GM23248 (cell line): ENCODE data around the gene PRKCA. TPM values are rescaled to one million over a fixed set of nuclear protein-coding genes. Genes with fewer than 3 reads are reported as not detected.

ENCODE experiments used
- DNase-seq: peaks from one replicate; pipeline ENCODE4 v3.0.0-alpha.2; 2015
- H2AFZ ChIP-seq: fragments of 200-600 bp; sonication (generic); 2 replicates; pipeline ENCODE4 v1.6.1; 2016; ENCODE audit warnings: antibody characterized with exemption
- H3F3A ChIP-seq: fragments of 200-600 bp; sonication (generic); 2 replicates; pipeline ENCODE4 v1.6.1; 2016; ENCODE audit warnings: mild to moderate bottlenecking, antibody characterized with exemption, mixed run types; ENCODE audit not compliant: insufficient read depth
- H3K27ac ChIP-seq: fragments of 200-600 bp; sonication (generic); 2 replicates; pipeline ENCODE4 v1.5.1; 2016; ENCODE audit warnings: mild to moderate bottlenecking
- H3K27me3 ChIP-seq: fragments of 200-600 bp; sonication (generic); replicated peaks from 2 replicates; pipeline ENCODE4 v1.6.1; 2016; ENCODE audit warnings: mild to moderate bottlenecking; ENCODE audit not compliant: insufficient read depth
- H3K36me3 ChIP-seq: fragments of 200-600 bp; sonication (generic); 2 replicates; pipeline ENCODE4 v1.6.1; 2016; ENCODE audit warnings: low read depth, mild to moderate bottlenecking
- H3K4me1 ChIP-seq: fragments of 200-600 bp; sonication (generic); 2 replicates; pipeline ENCODE4 v1.6.1; 2016; ENCODE audit warnings: mild to moderate bottlenecking; ENCODE audit not compliant: insufficient read depth
- H3K4me2 ChIP-seq: fragments of 200-600 bp; sonication (generic); one replicate; pipeline ENCODE4 v1.6.1; 2016; ENCODE audit warnings: mild to moderate bottlenecking; ENCODE audit not compliant: unreplicated experiment
- H3K4me3 ChIP-seq: fragments of 200-600 bp; sonication (generic); 2 replicates; pipeline ENCODE4 v1.5.1; 2016; ENCODE audit warnings: mild to moderate bottlenecking
- H3K79me2 ChIP-seq: fragments of 200-600 bp; sonication (generic); 2 replicates; pipeline ENCODE4 v1.6.1; 2016; ENCODE audit warnings: mild to moderate bottlenecking; ENCODE audit not compliant: insufficient read depth
- H3K9ac ChIP-seq: fragments of 200-600 bp; sonication (generic); 2 replicates; pipeline ENCODE4 v1.6.1; 2016; ENCODE audit warnings: mild to moderate bottlenecking
- H3K9me2 ChIP-seq: fragments of 200-600 bp; sonication (generic); 2 replicates; pipeline ENCODE4 v1.6.1; 2016; ENCODE audit warnings: mixed run types, mild to moderate bottlenecking, moderate library complexity; ENCODE audit not compliant: insufficient read depth
- H3K9me3 ChIP-seq: fragments of 200-600 bp; sonication (generic); one replicate; pipeline ENCODE4 v1.6.1; 2017; ENCODE audit warnings: low read depth
- H4K20me1 ChIP-seq: fragments of 200-600 bp; sonication (generic); 2 replicates; pipeline ENCODE4 v1.6.0; 2016; ENCODE audit not compliant: insufficient read depth
- EZH2 ChIP-seq: fragments of 200-600 bp; sonication (generic); IDR thresholded peaks from 2 replicates; pipeline ENCODE4 v1.6.1; 2018; ENCODE audit warnings: antibody characterized with exemption, mild to moderate bottlenecking; ENCODE audit not compliant: insufficient read depth, poor library complexity, severe bottlenecking
- EZH2phosphoT487 ChIP-seq: fragments of 200-600 bp; sonication (generic); IDR thresholded peaks from 2 replicates; pipeline ENCODE4 v1.6.1; 2018; ENCODE audit warnings: antibody characterized with exemption, moderate library complexity, mild to moderate bottlenecking, low read depth; ENCODE audit not compliant: insufficient read depth
- WGBS, 2 experiments: methylation state at CpG; one replicate each; pipeline ENCODE4 v1.1.6; 2015 to 2017; ENCODE audit warnings: low lambda C conversion rate in 2 of 2, low coverage in 1 of 2; ENCODE audit errors: missing lambda C conversion rate in 2 of 2; 5-methylcytosine and 5-hydroxymethylcytosine counted together
- in situ Hi-C: fragments of 300-500 bp; cut with MboI; formaldehyde crosslinking; loops from 2 replicates; pipeline ENCODE4 v1.15.0; 2020
- polyA plus RNA-seq: library from polyadenylated mRNA; unstranded; fragments of >200 nt; fragmentation: Nextera tagmentation; extraction: Ambion mirVana; gene quantifications from 2 replicates; pipeline ENCODE4 v1.2.1, GENCODE V29; 2016
- total RNA-seq: library from RNA; depleted of rRNA; stranded (reverse); fragments of >200 nt; shearing (Covaris generic); gene quantifications from 2 replicates; pipeline ENCODE4 v1.2.3, GENCODE V29; 2014

PRKCA gene
- total and polyA plus RNA-seq, 2 experiments from 2014 or later: 17.3 to 28.5 TPM

DNA sequence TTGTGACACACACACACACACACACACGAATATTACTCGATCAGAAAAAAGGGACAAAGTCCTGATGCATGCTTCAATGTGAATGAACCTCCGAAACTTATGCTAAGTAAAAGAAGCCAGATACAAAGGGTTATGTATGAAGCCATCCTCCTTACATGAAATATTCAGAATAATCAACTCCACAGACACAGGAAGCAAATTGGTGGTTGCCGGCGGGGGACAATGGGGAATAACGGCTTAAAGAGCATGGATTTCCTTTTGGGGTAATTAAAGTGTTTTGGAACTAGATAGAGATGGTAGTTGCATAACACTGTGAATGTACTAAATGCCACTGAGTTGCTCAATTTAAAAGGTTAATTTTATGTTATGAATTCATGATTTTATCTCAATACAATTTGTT lies 524.4 kb downstream of the PRKCA start:
- no peaks in the 10 kb centered on the region for H3K79me2 ChIP-seq
- H3K27me3 ChIP-seq: peaks cover 12% of the 10 kb centered on the region
- no peak overlapping the region for H3K4me2 ChIP-seq
- no peaks in the 10 kb centered on the region for H3K36me3 ChIP-seq
- no peak overlapping the region for H3K4me3 ChIP-seq
- H3F3A ChIP-seq: no peaks in the 10 kb centered on the region
- no peak for DNase-seq
- in situ Hi-C loops: no loop called here
- 55 to 58% methylated on average over 6 of the region's 6 CpGs for WGBS, 2 experiments
- no peak overlapping the region for H3K27ac ChIP-seq
- H3K4me1 ChIP-seq: no peaks in the 10 kb centered on the region
- H3K9me2 ChIP-seq: no peaks in the 10 kb centered on the region
- H4K20me1 ChIP-seq: no peaks in the 10 kb centered on the region
- H3K9me3 ChIP-seq: no peaks in the 10 kb centered on the region
- H2AFZ ChIP-seq: no peak overlapping the region
- no peak for TF ChIP-seq EZH2
- TF ChIP-seq EZH2phosphoT487: no peak
- H3K9ac ChIP-seq: no peak overlapping the region

DNA sequence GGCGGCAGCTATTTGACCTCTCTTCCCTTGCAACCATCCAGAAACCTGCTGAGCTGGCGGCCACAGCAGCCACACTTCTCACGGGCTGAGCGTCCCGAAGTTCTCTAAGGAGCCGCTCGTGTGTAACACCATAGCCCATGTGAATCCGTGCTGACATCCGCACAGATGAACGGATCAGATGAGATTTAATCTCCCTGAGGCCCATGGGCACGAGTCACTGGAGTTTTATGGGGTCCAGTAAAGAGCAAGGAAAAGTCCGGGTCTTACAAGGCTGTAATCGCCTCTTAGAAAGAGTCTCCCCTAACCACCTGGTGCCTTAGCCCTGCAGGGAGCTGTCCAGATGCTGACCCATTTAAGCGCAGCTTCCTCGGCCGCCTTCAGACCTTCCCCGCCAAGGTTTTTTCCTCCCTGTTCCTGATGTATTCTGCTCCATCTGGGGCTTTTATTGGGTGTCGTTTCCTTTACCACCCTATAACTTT lies 527.0 kb downstream of the PRKCA start:
- Histone ChIP-seq H3F3A (no peaks in the 10 kb centered on the region), H3K4me2 (no peak overlapping the region), H3K9ac (no peak overlapping the region), H3K9me3 (no peaks in the 10 kb centered on the region), H3K36me3 (no peaks in the 10 kb centered on the region), H4K20me1 (no peaks in the 10 kb centered on the region), H3K27me3 (peaks cover 25% of the 10 kb centered on the region), H3K9me2 (no peaks in the 10 kb centered on the region), H3K79me2 (no peaks in the 10 kb centered on the region), H3K4me1 (no peaks in the 10 kb centered on the region), H3K4me3 (no peak overlapping the region), H2AFZ (no peak overlapping the region), H3K27ac (no peak overlapping the region)
- WGBS, 2 experiments: 2 to 3% methylated on average over 18 of the region's 18 CpGs
- in situ Hi-C loops: no loop called here
- no peak for TF ChIP-seq EZH2
- no peak for TF ChIP-seq EZH2phosphoT487
- peak; percentile 82 for DNase-seq

DNA sequence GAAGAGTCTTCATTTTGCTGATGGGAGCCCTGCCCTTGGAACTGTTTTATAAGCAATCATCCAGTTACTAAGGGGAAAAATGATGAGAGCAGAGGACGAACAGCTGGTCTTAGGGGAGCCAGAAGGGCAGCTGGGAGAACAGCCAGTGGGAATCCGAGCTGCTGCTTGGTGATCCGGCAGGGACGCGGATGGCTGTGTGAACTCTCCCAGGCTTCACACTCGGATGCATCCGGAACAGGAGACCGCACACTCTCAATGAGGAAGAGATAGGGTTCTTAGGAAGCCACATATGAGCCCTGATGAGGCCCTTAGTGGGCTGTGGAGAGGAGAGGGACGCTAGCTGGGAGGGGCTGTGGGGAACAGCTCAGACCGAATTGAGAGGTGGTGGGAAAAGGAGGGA lies 527.5 kb downstream of the PRKCA start:
- Histone ChIP-seq H3K36me3 (no peaks in the 10 kb centered on the region), H3K4me2 (no peak overlapping the region), H4K20me1 (no peaks in the 10 kb centered on the region), H3K9me3 (no peaks in the 10 kb centered on the region), H3K9me2 (no peaks in the 10 kb centered on the region), H3K4me1 (no peaks in the 10 kb centered on the region), H3K27ac (no peak overlapping the region), H3K79me2 (no peaks in the 10 kb centered on the region), H3K27me3 (peaks cover 30% of the 10 kb centered on the region), H3F3A (no peaks in the 10 kb centered on the region), H2AFZ (no peak overlapping the region), H3K4me3 (no peak overlapping the region), H3K9ac (no peak overlapping the region)
- WGBS, 2 experiments: 7 to 11% methylated on average over 10 of the region's 10 CpGs
- DNase-seq: no peak
- in situ Hi-C loops: no loop called here
- TF ChIP-seq EZH2phosphoT487 (no peak), EZH2 (no peak)

DNA sequence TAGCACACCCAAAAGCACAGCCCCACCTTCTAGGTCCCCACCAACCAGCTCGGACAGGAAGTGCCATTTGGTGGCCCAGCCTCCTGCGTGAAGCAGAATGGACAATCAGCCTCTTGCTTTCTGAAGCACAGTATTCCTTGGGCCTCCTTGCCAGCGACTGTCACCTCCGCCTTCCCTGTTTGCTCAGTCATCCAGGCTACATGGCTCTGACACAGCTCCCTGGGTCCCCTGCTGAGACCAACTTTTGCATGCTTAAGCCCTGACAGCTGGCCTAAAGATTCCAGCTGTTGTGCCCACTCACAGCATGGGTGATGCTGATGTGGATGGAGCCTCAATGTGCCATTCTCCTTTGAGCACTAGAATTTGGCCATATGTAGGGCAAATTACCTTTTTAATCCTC lies 528.0 kb downstream of the PRKCA start:
- H2AFZ ChIP-seq: no peak overlapping the region
- TF ChIP-seq EZH2 (no peak), EZH2phosphoT487 (no peak)
- 32 to 40% methylated on average over 4 of the region's 4 CpGs for WGBS, 2 experiments

More for the DNA sequence above, 528.0 kb downstream of the PRKCA start:
- Histone ChIP-seq H3K79me2 (no peaks in the 10 kb centered on the region), H3F3A (no peaks in the 10 kb centered on the region), H4K20me1 (no peaks in the 10 kb centered on the region), H3K27me3 (peaks cover 32% of the 10 kb centered on the region), H3K4me2 (no peak overlapping the region), H3K4me3 (no peak overlapping the region), H3K9me2 (no peaks in the 10 kb centered on the region), H3K9ac (no peak overlapping the region), H3K36me3 (no peaks in the 10 kb centered on the region), H3K4me1 (no peaks in the 10 kb centered on the region), H3K9me3 (no peaks in the 10 kb centered on the region), H3K27ac (no peak overlapping the region)
- DNase-seq: no peak
- in situ Hi-C loops: no loop called here
